Ishikawa (cell line): ENCODE measurements around the gene NLGN1.

ENCODE experiments used
- CEBPB ChIP-seq: IDR thresholded peaks from 2 replicates; pipeline ENCODE4 v1.6.1; 2012
- CREB1 ChIP-seq: IDR thresholded peaks from 2 replicates; pipeline ENCODE4 v1.6.1; 2012; ENCODE audit warnings: low read depth
- EGR1 ChIP-seq: IDR thresholded peaks from 2 replicates; pipeline ENCODE4 v1.6.1; 2012
- EP300 ChIP-seq: IDR thresholded peaks from 2 replicates; pipeline ENCODE4 v1.6.1; 2012; ENCODE audit warnings: borderline replicate concordance
- FOXM1 ChIP-seq: IDR thresholded peaks from 2 replicates; pipeline ENCODE4 v1.6.1; 2012; ENCODE audit warnings: low read depth, borderline replicate concordance
- NFIC ChIP-seq: IDR thresholded peaks from 2 replicates; pipeline ENCODE4 v1.6.1; 2012
- RAD21 ChIP-seq: IDR thresholded peaks from 2 replicates; pipeline ENCODE4 v1.6.1; 2012; ENCODE audit warnings: low read depth
- TAF1 ChIP-seq: IDR thresholded peaks from 2 replicates; pipeline ENCODE4 v1.6.1; 2012; ENCODE audit warnings: low read depth, mild to moderate bottlenecking
- TCF12 ChIP-seq: IDR thresholded peaks from 2 replicates; pipeline ENCODE4 v1.6.1; 2012; ENCODE audit warnings: low read depth
- TEAD4 ChIP-seq: IDR thresholded peaks from 2 replicates; pipeline ENCODE4 v1.6.1; 2012
- YY1 ChIP-seq: IDR thresholded peaks from 2 replicates; pipeline ENCODE4 v1.6.1; 2012; ENCODE audit warnings: low read depth
- ZBTB7A ChIP-seq: IDR thresholded peaks from 2 replicates; pipeline ENCODE4 v1.6.1; 2012; ENCODE audit warnings: low read depth
- TF ChIP-seq, protein P1 (sequence below): IDR thresholded peaks from 2 replicates; pipeline ENCODE4 v1.6.1; 2012
- TF ChIP-seq, protein P2 (sequence below): IDR thresholded peaks from 2 replicates; pipeline ENCODE4 v1.6.1; 2012; ENCODE audit warnings: low read depth, mild to moderate bottlenecking
- TF ChIP-seq, protein P3 (sequence below): IDR thresholded peaks from 2 replicates; pipeline ENCODE4 v1.6.1; 2012

The NLGN1 gene

DNA sequence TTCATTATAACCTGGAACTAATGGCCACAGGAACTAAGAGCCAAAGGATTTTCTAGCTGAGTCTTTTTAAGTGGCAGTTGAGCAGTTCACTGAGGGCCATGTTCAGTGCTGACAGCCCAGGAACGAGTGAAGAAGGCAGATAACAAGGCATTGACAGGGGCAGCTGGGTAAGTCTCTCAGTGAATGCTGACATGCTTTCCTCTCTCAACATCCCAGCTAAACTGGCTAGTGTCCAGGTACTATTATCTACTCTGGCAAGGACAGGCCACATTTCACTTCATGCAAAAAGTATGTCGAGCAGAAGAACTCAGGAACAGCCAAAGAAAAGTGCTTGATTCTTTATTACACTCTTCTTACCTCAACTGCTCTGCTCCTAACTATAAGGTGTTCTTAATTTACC is 515.9 kb downstream of the NLGN1 start:
- TF ChIP-seq TAF1 (no peak), EGR1 (no peak), EP300 (no peak), NFIC (no peak), CEBPB (no peak), YY1 (no peak), FOXM1 (no peak), ZBTB7A (no peak), TEAD4 (no peak), CREB1 (no peak), RAD21 (no peak), TCF12 (no peak)
- TF ChIP-seq, protein P1, sequence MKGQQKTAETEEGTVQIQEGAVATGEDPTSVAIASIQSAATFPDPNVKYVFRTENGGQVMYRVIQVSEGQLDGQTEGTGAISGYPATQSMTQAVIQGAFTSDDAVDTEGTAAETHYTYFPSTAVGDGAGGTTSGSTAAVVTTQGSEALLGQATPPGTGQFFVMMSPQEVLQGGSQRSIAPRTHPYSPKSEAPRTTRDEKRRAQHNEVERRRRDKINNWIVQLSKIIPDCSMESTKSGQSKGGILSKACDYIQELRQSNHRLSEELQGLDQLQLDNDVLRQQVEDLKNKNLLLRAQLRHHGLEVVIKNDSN: no peak
- TF ChIP-seq, protein P2, sequence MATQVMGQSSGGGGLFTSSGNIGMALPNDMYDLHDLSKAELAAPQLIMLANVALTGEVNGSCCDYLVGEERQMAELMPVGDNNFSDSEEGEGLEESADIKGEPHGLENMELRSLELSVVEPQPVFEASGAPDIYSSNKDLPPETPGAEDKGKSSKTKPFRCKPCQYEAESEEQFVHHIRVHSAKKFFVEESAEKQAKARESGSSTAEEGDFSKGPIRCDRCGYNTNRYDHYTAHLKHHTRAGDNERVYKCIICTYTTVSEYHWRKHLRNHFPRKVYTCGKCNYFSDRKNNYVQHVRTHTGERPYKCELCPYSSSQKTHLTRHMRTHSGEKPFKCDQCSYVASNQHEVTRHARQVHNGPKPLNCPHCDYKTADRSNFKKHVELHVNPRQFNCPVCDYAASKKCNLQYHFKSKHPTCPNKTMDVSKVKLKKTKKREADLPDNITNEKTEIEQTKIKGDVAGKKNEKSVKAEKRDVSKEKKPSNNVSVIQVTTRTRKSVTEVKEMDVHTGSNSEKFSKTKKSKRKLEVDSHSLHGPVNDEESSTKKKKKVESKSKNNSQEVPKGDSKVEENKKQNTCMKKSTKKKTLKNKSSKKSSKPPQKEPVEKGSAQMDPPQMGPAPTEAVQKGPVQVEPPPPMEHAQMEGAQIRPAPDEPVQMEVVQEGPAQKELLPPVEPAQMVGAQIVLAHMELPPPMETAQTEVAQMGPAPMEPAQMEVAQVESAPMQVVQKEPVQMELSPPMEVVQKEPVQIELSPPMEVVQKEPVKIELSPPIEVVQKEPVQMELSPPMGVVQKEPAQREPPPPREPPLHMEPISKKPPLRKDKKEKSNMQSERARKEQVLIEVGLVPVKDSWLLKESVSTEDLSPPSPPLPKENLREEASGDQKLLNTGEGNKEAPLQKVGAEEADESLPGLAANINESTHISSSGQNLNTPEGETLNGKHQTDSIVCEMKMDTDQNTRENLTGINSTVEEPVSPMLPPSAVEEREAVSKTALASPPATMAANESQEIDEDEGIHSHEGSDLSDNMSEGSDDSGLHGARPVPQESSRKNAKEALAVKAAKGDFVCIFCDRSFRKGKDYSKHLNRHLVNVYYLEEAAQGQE: no peak
- TF ChIP-seq, protein P3, sequence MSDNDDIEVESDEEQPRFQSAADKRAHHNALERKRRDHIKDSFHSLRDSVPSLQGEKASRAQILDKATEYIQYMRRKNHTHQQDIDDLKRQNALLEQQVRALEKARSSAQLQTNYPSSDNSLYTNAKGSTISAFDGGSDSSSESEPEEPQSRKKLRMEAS: no peak

DNA sequence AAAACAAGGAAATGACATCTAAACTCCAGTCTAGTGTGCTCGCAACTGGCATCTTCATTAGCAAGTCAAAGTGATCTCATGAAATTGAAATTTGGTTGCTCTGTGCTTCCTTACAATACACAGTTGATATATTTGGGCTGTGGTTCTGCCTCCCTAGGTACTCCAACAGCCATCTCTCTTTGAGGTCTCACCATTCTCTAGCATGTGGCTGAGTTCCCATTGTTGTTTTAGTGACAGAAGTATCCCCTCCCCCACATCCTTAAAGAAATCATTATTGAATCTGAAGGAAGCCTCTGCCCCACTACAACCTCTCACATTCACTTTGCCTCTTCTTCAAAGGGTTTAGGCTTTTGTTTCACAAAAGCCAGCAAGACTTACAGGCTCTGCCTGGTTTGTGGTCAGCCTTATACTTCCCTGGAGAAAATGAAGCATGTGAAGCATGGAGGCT is 516.5 kb downstream of the NLGN1 start:
- no peak for TF ChIP-seq EGR1
- no peak for TF ChIP-seq FOXM1
- TF ChIP-seq NFIC: no peak
- TF ChIP-seq TEAD4: no peak
- TF ChIP-seq RAD21: no peak
- TF ChIP-seq ZBTB7A: no peak
- TF ChIP-seq TAF1: no peak
- TF ChIP-seq YY1: no peak
- no peak for TF ChIP-seq CEBPB
- TF ChIP-seq, protein P1: no peak
- no peak for TF ChIP-seq EP300
- TF ChIP-seq, protein P2: no peak
- no peak for TF ChIP-seq CREB1
- no peak for TF ChIP-seq TCF12
- TF ChIP-seq, protein P3: no peak

DNA sequence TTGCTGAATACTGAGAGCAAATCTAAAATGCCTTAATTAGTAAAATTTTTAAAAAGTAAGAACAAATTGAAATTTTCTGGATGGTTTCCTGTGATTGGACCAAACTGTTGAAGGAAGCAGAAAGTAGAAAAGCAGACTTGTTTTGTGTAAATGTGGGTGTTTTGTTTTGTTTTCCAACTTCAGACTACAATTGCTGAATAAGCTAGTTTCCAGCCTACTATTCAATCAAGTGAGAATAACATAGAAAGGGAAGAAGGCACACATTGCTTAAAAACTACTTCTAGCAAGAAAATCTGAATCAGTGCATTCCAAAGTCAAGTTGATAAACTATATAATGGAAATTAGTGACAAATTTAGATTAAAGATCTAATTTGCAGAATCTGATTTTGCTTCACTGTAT is 519.3 kb downstream of the NLGN1 start:
- TF ChIP-seq FOXM1: no peak
- TF ChIP-seq RAD21: no peak
- TF ChIP-seq NFIC: no peak
- TF ChIP-seq, protein P1: no peak
- no peak for TF ChIP-seq TCF12

DNA sequence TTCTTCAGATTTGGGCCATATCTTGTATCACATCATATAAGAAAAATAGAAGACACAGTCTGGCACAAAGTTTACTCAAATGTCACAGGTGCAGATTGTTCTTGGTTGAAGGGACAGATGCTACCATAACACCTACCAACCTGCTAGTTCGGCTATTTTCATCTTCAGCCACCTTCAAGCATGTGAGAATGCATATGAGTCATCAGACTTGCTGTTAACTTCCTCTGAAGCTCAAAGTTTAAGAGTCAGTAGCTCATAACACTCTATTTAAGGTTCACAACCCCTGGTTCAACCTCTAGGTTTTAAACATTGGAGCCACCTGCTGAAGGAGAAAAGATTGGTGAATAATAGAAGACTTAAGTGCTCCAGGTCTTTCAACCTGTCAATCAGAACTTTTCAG is 522.8 kb downstream of the NLGN1 start:
- no peak for TF ChIP-seq CEBPB
- TF ChIP-seq FOXM1: no peak
- no peak for TF ChIP-seq NFIC
- no peak for TF ChIP-seq CREB1
- TF ChIP-seq EGR1: no peak
- no peak for TF ChIP-seq EP300
- TF ChIP-seq, protein P1: no peak
- TF ChIP-seq, protein P2: no peak
